SKM-1 treated with dmso at 0.1 percent for 144 hours (cell line): ENCODE measurements around the gene PTP4A2.

Source experiments
- DNase-seq: peaks from one replicate; lab custom pipeline; 2025; ENCODE audit not compliant: unreplicated experiment; lab: John Stamatoyannopoulos, UW

PTP4A2 gene

GRCh38 chr1:31865728-31866449, 72.3 kb downstream of the PTP4A2 start:
- no peak for DNase-seq

DNA sequence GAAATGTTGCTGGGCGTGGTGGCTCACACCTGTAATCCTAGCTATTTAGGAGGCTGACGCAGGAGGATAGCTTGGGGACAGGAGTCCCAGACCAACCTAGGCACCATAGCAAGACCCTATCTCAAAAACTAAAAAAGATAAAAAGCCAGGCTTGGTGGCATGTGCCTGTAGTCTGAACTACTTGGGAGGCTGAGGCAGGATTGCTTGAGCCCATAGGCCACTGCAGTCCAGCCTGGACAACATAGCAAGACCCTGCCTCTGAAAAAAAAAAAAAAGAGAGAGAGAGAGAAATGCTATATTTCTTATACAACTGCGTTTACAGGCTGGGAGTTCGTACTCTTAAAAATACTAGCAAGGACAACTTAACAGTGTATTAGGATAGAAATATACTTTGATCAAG, 76.1 kb downstream of the PTP4A2 start:
- DNase-seq, result no peak

DNA sequence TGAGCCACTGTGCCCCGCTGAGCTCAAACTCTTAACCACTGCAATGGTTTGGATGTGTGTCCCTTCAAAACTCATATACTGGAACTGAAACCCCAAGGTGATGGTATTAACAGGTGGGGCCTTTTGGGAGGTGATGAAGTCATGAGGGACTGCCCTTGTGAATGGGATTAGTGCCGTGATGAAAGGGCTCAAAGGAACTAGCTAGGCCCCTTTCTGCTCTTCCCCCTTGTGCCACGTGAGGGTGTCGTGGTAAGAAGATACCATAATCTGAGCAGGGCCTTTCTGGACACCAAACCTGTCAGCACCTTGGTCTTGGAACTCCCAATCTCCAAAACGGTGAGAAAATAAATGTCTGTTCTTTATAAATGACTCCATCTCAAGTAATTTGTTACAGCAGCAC, 76.8 kb downstream of the PTP4A2 start:
- no peak for DNase-seq

DNA sequence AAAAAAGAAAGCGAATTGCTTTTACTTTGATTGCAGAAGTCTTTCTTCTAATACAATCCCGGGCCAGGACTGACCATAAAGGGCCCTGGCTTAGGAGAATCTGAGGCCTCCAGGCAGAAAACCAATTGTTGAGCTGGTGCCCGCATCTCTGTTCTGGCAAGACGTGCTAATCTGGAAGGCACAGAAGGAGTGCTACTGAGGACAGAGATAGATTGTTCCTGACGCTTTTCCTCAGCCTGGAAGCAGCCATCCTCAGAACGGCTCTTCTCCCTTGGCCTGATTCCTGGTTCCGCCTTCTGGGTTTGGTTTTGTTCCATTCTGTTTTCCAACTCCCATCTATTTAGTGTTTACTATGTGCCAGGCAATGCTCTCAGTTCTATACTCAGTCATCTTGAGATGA, 77.6 kb downstream of the PTP4A2 start:
- DNase-seq, result no peak

- DNase-seq, result no peak
Observed at GRCh38 chr1:31859719-31860118, 78.4 kb downstream of the PTP4A2 start.

GRCh38 chr1:31859044-31859443, 79.1 kb downstream of the PTP4A2 start:
- no peak for DNase-seq

GRCh38 chr1:31857863-31858262, 80.3 kb downstream of the PTP4A2 start:
- DNase-seq, result no peak
